B cell (primary cell): Measurements from ENCODE around the gene MYO1E.

Experiments
- EZH2 ChIP-seq: IDR thresholded peaks from 2 replicates; pipeline ENCODE4 v1.6.1; 2012; ENCODE audit warnings: borderline replicate concordance, low read depth, mild to moderate bottlenecking, moderate library complexity, low read length; ENCODE audit not compliant: insufficient read depth, poor library complexity, severe bottlenecking
- TF ChIP-seq, protein P1 (sequence below): fragments of 200-600 bp; IDR thresholded peaks from one replicate; pipeline ENCODE4 v1.8.0; 2022; ENCODE audit warnings: antibody characterized with exemption, mild to moderate bottlenecking

DNA sequence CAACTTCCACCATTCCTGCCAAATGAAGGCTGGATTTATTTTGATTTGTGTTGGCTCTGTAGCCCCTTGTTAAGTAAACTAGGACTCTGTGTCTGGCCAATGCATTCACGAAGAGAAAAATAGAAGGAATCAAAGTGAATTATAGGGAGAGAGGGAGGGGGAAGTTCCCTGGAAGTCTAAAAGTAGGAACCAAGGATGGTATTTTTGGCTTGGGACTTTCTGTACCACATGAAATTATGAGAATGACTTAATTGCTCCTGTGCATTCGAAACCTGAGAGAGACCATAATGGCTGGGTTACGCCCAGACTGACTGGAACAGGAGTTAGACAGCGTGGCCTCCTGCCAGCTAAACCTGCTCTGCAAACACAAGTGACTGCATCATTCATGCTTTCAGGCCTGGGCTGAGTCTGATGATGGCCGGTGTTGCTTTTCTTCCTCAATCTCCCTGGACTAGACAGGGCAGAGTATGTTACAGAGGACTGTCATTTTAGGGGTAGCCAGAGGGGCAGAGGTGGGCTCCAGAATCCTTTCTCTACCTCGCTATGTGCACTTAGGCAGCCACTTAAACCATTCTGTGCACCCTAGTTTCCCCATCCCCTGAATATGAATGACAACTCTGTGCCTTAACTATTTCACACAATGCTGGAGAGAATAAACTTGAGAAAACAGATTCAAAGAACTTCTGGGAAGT is 58.9 kb downstream of the MYO1E start:
- TF ChIP-seq, protein P1, sequence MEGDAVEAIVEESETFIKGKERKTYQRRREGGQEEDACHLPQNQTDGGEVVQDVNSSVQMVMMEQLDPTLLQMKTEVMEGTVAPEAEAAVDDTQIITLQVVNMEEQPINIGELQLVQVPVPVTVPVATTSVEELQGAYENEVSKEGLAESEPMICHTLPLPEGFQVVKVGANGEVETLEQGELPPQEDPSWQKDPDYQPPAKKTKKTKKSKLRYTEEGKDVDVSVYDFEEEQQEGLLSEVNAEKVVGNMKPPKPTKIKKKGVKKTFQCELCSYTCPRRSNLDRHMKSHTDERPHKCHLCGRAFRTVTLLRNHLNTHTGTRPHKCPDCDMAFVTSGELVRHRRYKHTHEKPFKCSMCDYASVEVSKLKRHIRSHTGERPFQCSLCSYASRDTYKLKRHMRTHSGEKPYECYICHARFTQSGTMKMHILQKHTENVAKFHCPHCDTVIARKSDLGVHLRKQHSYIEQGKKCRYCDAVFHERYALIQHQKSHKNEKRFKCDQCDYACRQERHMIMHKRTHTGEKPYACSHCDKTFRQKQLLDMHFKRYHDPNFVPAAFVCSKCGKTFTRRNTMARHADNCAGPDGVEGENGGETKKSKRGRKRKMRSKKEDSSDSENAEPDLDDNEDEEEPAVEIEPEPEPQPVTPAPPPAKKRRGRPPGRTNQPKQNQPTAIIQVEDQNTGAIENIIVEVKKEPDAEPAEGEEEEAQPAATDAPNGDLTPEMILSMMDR: no peak
- no peak for TF ChIP-seq EZH2
